GM21360 (cell line): ENCODE results near the gene TMEM229B.

Experiments
- ATAC-seq: cut with Tn5 transposase; IDR thresholded peaks from one replicate; pipeline ENCODE4 v1.9.1; 2021; ENCODE audit warnings: mild to moderate bottlenecking, moderate library complexity; ENCODE audit not compliant: unreplicated experiment

Gene TMEM229B

GRCh38 chr14:67487937-67488893 lies at the start of gene TMEM229B:
Gene TMEM229B (minus strand): TSS chr14:67488721. CDS start chr14:67473923, 14,798 bp downstream.
- peak; percentile 85 for ATAC-seq

DNA sequence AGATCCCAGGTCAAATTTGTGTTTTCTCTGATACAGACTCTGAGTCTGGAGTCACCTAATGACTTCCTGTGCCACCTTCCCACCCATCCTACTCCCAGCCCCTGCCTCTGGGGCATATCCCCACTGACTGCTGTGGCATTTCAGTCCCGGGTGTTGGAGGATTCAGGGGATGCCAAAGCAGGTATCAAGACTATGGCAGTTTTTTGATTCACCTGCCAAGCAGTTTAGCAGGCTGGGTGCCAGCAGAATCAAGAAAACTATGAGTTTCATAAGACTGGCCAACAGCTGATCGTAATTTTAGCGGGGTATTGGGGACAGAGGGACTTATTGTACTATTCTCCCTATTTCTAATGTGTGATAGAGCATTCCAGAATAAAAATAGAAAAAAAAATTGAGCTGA lies 49.2 kb upstream of the TMEM229B start:
- no peak for ATAC-seq

DNA sequence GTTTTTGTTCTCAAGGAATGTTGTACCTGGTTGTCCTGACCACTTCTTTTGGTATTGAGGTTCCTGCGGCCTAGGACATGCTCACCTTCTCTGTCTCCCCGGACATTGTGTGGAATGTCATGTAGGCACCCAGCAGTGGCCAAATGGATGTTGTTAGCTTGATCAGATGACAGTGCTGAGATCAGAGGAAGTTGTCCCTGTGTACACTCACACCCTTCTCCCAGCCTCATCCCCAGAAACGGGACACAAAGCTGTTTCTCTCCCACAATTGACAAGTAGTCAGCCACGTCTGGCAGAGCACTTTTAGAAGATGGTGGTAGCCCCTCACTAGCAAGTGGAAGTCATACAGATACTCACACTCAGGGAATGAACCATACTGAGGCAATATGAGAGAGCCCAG lies 47.6 kb upstream of the TMEM229B start:
- ATAC-seq, result no peak

DNA sequence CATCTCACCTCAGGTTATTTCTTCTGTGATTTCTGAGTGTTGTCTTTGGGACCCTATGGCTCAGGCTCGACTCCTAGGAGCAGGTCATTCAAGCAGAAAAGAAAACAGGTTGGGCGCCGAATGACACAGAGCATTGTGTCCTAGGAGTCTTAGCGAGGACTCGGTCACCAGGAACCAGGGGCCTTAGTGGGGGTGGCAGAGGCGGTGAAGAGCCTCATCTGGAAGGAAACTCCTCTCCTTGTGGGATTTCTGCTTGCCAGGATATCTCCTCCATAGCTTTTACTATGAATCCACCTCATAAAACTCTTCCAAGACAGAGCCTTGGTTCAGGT lies 45.2 kb upstream of the TMEM229B start:
- ATAC-seq, result no peak

GRCh38 chr14:67532998-67533753 lies 44.7 kb upstream of the TMEM229B start, which contains the start of gene PLEKHH1:
Gene PLEKHH1 (plus strand): TSS chr14:67533290. CDS start chr14:67541868, 8,578 bp downstream.
- ATAC-seq, result peak; percentile 77

GRCh38 chr14:67532606-67532997 lies 44.1 kb upstream of the TMEM229B start:
- no peak for ATAC-seq

- ATAC-seq, result no peak
Measured at GRCh38 chr14:67529947-67530935, 41.7 kb upstream of the TMEM229B start.

- no peak for ATAC-seq
Measured at GRCh38 chr14:67528276-67528675, 39.8 kb upstream of the TMEM229B start.

GRCh38 chr14:67527756-67528155 lies 39.2 kb upstream of the TMEM229B start:
- no peak for ATAC-seq

GRCh38 chr14:67526676-67527459 lies 38.3 kb upstream of the TMEM229B start:
- ATAC-seq, result no peak

- no peak for ATAC-seq
Measured at GRCh38 chr14:67526181-67526580, 37.7 kb upstream of the TMEM229B start.

GRCh38 chr14:67525389-67525788 lies 36.9 kb upstream of the TMEM229B start:
- ATAC-seq, result no peak

- ATAC-seq, result no peak
Measured at GRCh38 chr14:67524634-67524963, 36.1 kb upstream of the TMEM229B start.

GRCh38 chr14:67523764-67524633 lies 35.5 kb upstream of the TMEM229B start:
- no peak for ATAC-seq

DNA sequence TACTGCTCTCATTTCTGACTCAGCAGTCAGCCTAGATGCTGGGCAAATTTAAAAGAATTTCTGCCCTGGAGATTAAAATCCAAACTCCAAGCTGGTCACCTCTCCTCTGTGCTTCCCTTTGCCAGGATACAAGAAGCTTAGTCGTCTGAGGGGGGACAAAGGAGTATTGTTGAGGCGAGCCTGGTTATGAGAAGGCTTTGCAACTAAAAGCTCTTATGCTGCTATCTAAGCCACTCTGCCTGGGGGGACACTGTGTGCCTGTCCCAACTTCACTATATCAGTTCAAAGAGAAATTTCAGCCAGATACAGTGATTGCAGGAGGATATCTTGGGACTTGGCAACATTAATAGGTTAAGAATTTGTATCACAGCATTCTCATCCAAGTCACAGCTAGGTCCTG lies 33.7 kb upstream of the TMEM229B start:
- ATAC-seq, result no peak

GRCh38 chr14:67520482-67520881 lies 32.0 kb upstream of the TMEM229B start:
- ATAC-seq, result no peak

GRCh38 chr14:67519406-67519805 lies 30.9 kb upstream of the TMEM229B start:
- no peak for ATAC-seq

DNA sequence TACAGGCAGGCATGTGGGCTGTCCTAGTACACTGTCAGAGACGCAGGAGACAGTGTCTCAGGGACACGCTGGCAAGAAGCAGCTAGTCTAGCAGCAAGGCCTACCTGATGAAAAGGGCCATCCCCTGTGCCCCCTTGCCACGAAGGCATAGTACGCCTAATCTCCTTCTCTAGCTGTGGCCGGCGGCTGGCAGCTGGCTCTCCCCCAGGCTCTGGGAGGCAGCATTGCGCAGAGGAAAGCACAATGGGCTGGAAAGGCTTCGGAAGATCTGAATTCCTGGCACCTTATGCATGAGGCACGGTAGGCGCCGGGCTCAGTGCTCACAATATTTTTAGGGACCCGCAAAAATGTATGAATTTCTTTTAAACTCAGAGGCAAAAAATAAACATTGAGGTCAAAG lies 28.6 kb upstream of the TMEM229B start:
- ATAC-seq, result no peak

- ATAC-seq, result no peak
Measured at GRCh38 chr14:67516676-67517075, 28.2 kb upstream of the TMEM229B start.
